Activated gamma-delta T cell treated with anti-CD3 and anti-CD28 coated beads, Interleukin-2, amount 50 U/mL, for 16 hours (primary cell): Measurements from ENCODE around the gene GPR141.
"Not testable (repeated sequence)": the region's sequence is repeated elsewhere in the genome, so short reads cannot be mapped to it uniquely, and the experiment has no call there.

Source experiments
- DNase-seq: peaks from one replicate; pipeline ENCODE4 v3.0.0-alpha.2; 2020; ENCODE audit warnings: low read depth

The GPR141 gene

GRCh38 chr7:37686556-37687345 lies 3.2 kb downstream of the GPR141 start:
- no peak for DNase-seq

- DNase-seq: no peak
Observed at GRCh38 chr7:37690206-37690605, 6.6 kb downstream of the GPR141 start.

GRCh38 chr7:37694208-37695094 lies 10.9 kb downstream of the GPR141 start:
- no peak for DNase-seq

- no peak for DNase-seq
Observed at GRCh38 chr7:37698276-37698675, 14.7 kb downstream of the GPR141 start.

- DNase-seq: no peak
Observed at GRCh38 chr7:37698782-37699181, 15.2 kb downstream of the GPR141 start.

GRCh38 chr7:37701769-37702168 lies 18.2 kb downstream of the GPR141 start:
- no peak for DNase-seq

- DNase-seq: no peak
Observed at GRCh38 chr7:37703361-37703760, 19.8 kb downstream of the GPR141 start.

- DNase-seq: not testable (repeated sequence)
Observed at GRCh38 chr7:37704328-37704833, 20.8 kb downstream of the GPR141 start.

GRCh38 chr7:37705976-37706375 lies 22.4 kb downstream of the GPR141 start:
- no peak for DNase-seq

GRCh38 chr7:37706804-37707203 lies 23.2 kb downstream of the GPR141 start:
- no peak for DNase-seq

- DNase-seq: no peak
Observed at GRCh38 chr7:37707754-37708485, 24.4 kb downstream of the GPR141 start.

GRCh38 chr7:37709631-37710509 lies 26.3 kb downstream of the GPR141 start:
- no peak for DNase-seq

GRCh38 chr7:37713613-37714012 lies 30.0 kb downstream of the GPR141 start:
- no peak for DNase-seq

GRCh38 chr7:37714606-37715005 lies 31.0 kb downstream of the GPR141 start:
- DNase-seq: no peak

- DNase-seq: no peak
Observed at GRCh38 chr7:37718585-37718984, 35.0 kb downstream of the GPR141 start.

- DNase-seq: no peak
Observed at GRCh38 chr7:37719077-37719476, 35.5 kb downstream of the GPR141 start.

- DNase-seq: no peak
Observed at GRCh38 chr7:37724732-37725131, 41.2 kb downstream of the GPR141 start.

- DNase-seq: no peak
Observed at GRCh38 chr7:37726016-37726415, 42.5 kb downstream of the GPR141 start.

GRCh38 chr7:37728747-37729146 lies 45.2 kb downstream of the GPR141 start:
- DNase-seq: no peak

- DNase-seq: no peak
Observed at GRCh38 chr7:37729181-37729580, 45.6 kb downstream of the GPR141 start.

GRCh38 chr7:37730501-37730900 lies 46.9 kb downstream of the GPR141 start:
- no peak for DNase-seq
